Measurements from ENCODE around the gene RELT.

GRCh38 chr11:73445980-73446379 lies 69.8 kb downstream of the RELT start:
- TF ChIP-seq CTCF (IDR thresholded peaks at IDR 0.05; ENCODE audit: low read depth, low read length, poor library complexity, severe bottlenecking) (no peak), EZH2phosphoT487 (IDR thresholded peaks at IDR 0.05; ENCODE audit: borderline replicate concordance, low read length) (no peak)

All from DOHH2 (cell line).